Endothelial cell of umbilical vein (primary cell): ENCODE data around the gene SUV39H2. TPM values are rescaled to one million over a fixed set of nuclear protein-coding genes. Genes with fewer than 3 reads are reported as not detected.

Source experiments
- BruUV-seq: library from RNA; stranded (reverse); fragments of 400-500 nt; replicated peaks from 2 replicates; lab custom pipeline; 2021; lab: Mats Ljungman, UMichigan
- CTCF ChIA-PET: fragments of 300-600, 350-600 bp; sonication (Branson Sonifier 250); formaldehyde crosslinking; loops from one replicate; lab custom pipeline; 2021; ENCODE audit warnings: antibody characterized with exemption, inconsistent platforms; lab: Charles Lee
- POLR2A ChIA-PET: fragments of 300-600, 350-600 bp; sonication (Branson Sonifier 250); formaldehyde crosslinking; loops from one replicate; lab custom pipeline; 2021; ENCODE audit warnings: antibody characterized with exemption, inconsistent platforms; lab: Charles Lee
- DNase-seq: peaks from one replicate; pipeline ENCODE4 v3.0.0-alpha.2; 2011; ENCODE audit warnings: low read depth, low spot score
- FAIRE-seq: peaks from 2 replicates; lab custom pipeline; 2011; peaks lifted over from hg19 to GRCh38; lab: Jason Lieb, UNC
- H2AFZ ChIP-seq: 2 replicates; pipeline ENCODE4 v1.6.0; 2012; ENCODE audit warnings: low read depth, low read length, control low read depth, inconsistent platforms
- H3K27ac ChIP-seq: 2 replicates; pipeline ENCODE4 v1.5.1; 2011; ENCODE audit warnings: low read depth, mild to moderate bottlenecking, control low read depth, low read length, moderate library complexity; ENCODE audit not compliant: insufficient read depth
- H3K27me3 ChIP-seq, 2 experiments: 2 replicates each; pipeline versions ENCODE4 v1.6.0 to v1.6.1; 2011; ENCODE audit warnings: low read length in 2 of 2, mixed read lengths in 1 of 2; ENCODE audit not compliant: control insufficient read depth in 2 of 2, insufficient read depth in 2 of 2
- H3K36me3 ChIP-seq, 2 experiments: 2 replicates in 1 of 2; 3 replicates in 1 of 2; pipeline ENCODE4 v1.5.1; 2011; ENCODE audit warnings: low read length in 2 of 2, mild to moderate bottlenecking in 1 of 2, moderate library complexity in 1 of 2; ENCODE audit not compliant: control insufficient read depth in 2 of 2, insufficient read depth in 2 of 2; ENCODE audit errors: extremely low read depth in 1 of 2
- H3K4me1 ChIP-seq: 3 replicates; pipeline ENCODE4 v1.5.1; 2011; ENCODE audit warnings: mild to moderate bottlenecking, low read length; ENCODE audit not compliant: control insufficient read depth, insufficient read depth; ENCODE audit errors: extremely low read depth
- H3K4me2 ChIP-seq: 2 replicates; pipeline ENCODE4 v1.6.1; 2011; ENCODE audit warnings: low read length, control low read depth, mixed read lengths; ENCODE audit not compliant: insufficient read depth
- H3K4me3 ChIP-seq, 3 experiments: fragments of 200-600 bp in 1 of 3; sonication (generic), shearing (Covaris generic) in 1 of 3; replicated peaks in 1 of 3; 2 replicates each; pipeline ENCODE4 v1.5.1; 2011 to 2016; ENCODE audit warnings: control low read depth in 3 of 3, low read length in 3 of 3, mild to moderate bottlenecking in 2 of 3, inconsistent platforms in 1 of 3, low read depth in 1 of 3, moderate library complexity in 1 of 3; ENCODE audit not compliant: insufficient read depth in 1 of 3
- H3K79me2 ChIP-seq: 2 replicates; pipeline ENCODE4 v1.6.0; 2012; ENCODE audit warnings: low read length, inconsistent platforms; ENCODE audit not compliant: control insufficient read depth, insufficient read depth
- H3K9ac ChIP-seq: replicated peaks from 2 replicates; pipeline ENCODE3; 2011; ENCODE audit warnings: low read length, control low read depth; ENCODE audit not compliant: insufficient read depth; ENCODE audit errors: extremely low read depth
- H3K9me1 ChIP-seq: replicated peaks from 3 replicates; pipeline ENCODE4 v1.6.0; 2011; ENCODE audit warnings: mild to moderate bottlenecking, low read length; ENCODE audit not compliant: control insufficient read depth, insufficient read depth; ENCODE audit errors: extremely low read depth
- H3K9me3 ChIP-seq: replicated peaks from 2 replicates; pipeline ENCODE4 v1.5.1; 2012; ENCODE audit warnings: low read length, inconsistent platforms; ENCODE audit not compliant: control insufficient read depth, insufficient read depth
- H4K20me1 ChIP-seq: replicated peaks from 2 replicates; pipeline ENCODE3; 2011; ENCODE audit warnings: mild to moderate bottlenecking, low read length; ENCODE audit not compliant: control insufficient read depth, insufficient read depth; ENCODE audit errors: extremely low read depth
- CTCF ChIP-seq, 2 donors: IDR thresholded peaks; 1 replicate in 1 of 2; 2 replicates in 1 of 2; pipeline ENCODE4 v1.5.1; 2011; ENCODE audit warnings: low read length in 2 of 2, mild to moderate bottlenecking in 2 of 2, moderate library complexity in 2 of 2, control low read depth in 1 of 2, inconsistent platforms in 1 of 2, low read depth in 1 of 2; ENCODE audit not compliant: insufficient read depth in 1 of 2; ENCODE audit errors: extremely low read depth in 1 of 2
- EZH2 ChIP-seq: IDR thresholded peaks from 2 replicates; pipeline ENCODE4 v1.6.1; 2012; ENCODE audit warnings: borderline replicate concordance, low read depth, mild to moderate bottlenecking, moderate library complexity, low read length, inconsistent platforms; ENCODE audit not compliant: severe bottlenecking
- FOS ChIP-seq: IDR thresholded peaks from 2 replicates; pipeline ENCODE4 v1.6.1; 2011; ENCODE audit warnings: mild to moderate bottlenecking, low read length, moderate library complexity, borderline replicate concordance; ENCODE audit not compliant: insufficient read depth
- GATA2 ChIP-seq: IDR thresholded peaks from 2 replicates; pipeline ENCODE4 v1.7.0; 2011; ENCODE audit warnings: low read depth, mild to moderate bottlenecking, moderate library complexity, mixed read lengths, low read length; ENCODE audit not compliant: insufficient read length, insufficient read depth
- JUN ChIP-seq: IDR thresholded peaks from 2 replicates; pipeline ENCODE4 v1.6.1; 2011; ENCODE audit warnings: borderline replicate concordance, low read depth; ENCODE audit not compliant: insufficient read length, insufficient read depth
- MAX ChIP-seq: IDR thresholded peaks from 2 replicates; pipeline ENCODE4 v1.6.1; 2011; ENCODE audit not compliant: insufficient read depth, insufficient read length
- MYC ChIP-seq: IDR thresholded peaks from one replicate; pipeline ENCODE4 v1.6.1; 2011; ENCODE audit warnings: mild to moderate bottlenecking, low read depth, low read length
- POLR2A ChIP-seq: IDR thresholded peaks from 2 replicates; pipeline ENCODE4 v1.6.1; 2012; ENCODE audit warnings: low read depth, mild to moderate bottlenecking, control low read depth, low read length
- POLR2AphosphoS5 ChIP-seq: IDR thresholded peaks from 2 replicates; pipeline ENCODE4 v1.6.1; 2012; ENCODE audit warnings: low read depth, mild to moderate bottlenecking, control low read depth, low read length, moderate library complexity; ENCODE audit not compliant: insufficient read depth
- dilution Hi-C: fragments of 300-500 bp; cut with MboI; formaldehyde crosslinking; loops from one replicate; pipeline ENCODE4 v1.15.0; 2019; ENCODE audit warnings: low sequenced_read_pairs; ENCODE audit not compliant: extremely low pct_ligation_motif_present
- intact Hi-C: fragments of 100-400 bp; cut with micrococcal nuclease; formaldehyde crosslinking; loops from one replicate; pipeline ENCODE4 v1.10.0; 2022
- polyA plus RNA-seq, 4 experiments: library from polyadenylated mRNA; depleted of rRNA in 3 of 4; stranded (reverse) in 3 of 4; unstranded in 1 of 4; fragments of >200 nt; gene quantifications; 2 replicates each; pipeline versions ENCODE4 v1.2.1 to v1.2.3, GENCODE V29; 2011 to 2012; ENCODE audit warnings: missing spikeins in 1 of 4
- total RNA-seq: library from RNA; stranded (reverse); gene quantifications from 2 replicates; pipeline ENCODE4 v1.2.3, GENCODE V29; 2021

SUV39H2 gene
- total and polyA plus RNA-seq, 2 donors (not counting 3 experiments of a cell fraction or from before 2014, with no cell fraction given): 5.7 to 29.9 TPM

GRCh38 chr10:14926061-14926470 is 47.4 kb downstream of the SUV39H2 start:
- Histone ChIP-seq H3K4me2 (no peak overlapping the region), H3K9me3 (no peaks in the 10 kb centered on the region), H3K4me3 (no peak overlapping the region), H3K9me1 (no peaks in the 10 kb centered on the region), H3K27me3 (no peaks in the 10 kb centered on the region), H3K9ac (no peak overlapping the region), H2AFZ (no peak overlapping the region), H3K36me3 (peaks cover 11 to 13% of the 10 kb centered on the region in 2 experiments), H4K20me1 (peaks cover 2% of the 10 kb centered on the region), H3K4me1 (no peaks in the 10 kb centered on the region), H3K27ac (no peak overlapping the region), H3K79me2 (no peaks in the 10 kb centered on the region)
- TF ChIP-seq MAX (no peak), POLR2AphosphoS5 (no peak), POLR2A (no peak), EZH2 (no peak), GATA2 (no peak), FOS (no peak), CTCF (IDR thresholded peaks at IDR 0.05; ENCODE audit: extremely low read depth in 1 of 2, insufficient read depth in 1 of 2, low read depth in 1 of 2, low read length in 2 of 2) (no peak), MYC (no peak), JUN (no peak)
- dilution Hi-C loops (no loop called here), intact Hi-C loops (no loop called here)
- ChIA-PET POLR2A (no interaction called here), CTCF (no interaction called here)
- DNase-seq (no peak), FAIRE-seq (no peak)
- no TSS peak for BruUV-seq
